Activated T-helper 1 cell treated with anti-CD3 and anti-CD28 coated beads, Interleukin-12 subunit alpha, Interleukin-12 subunit beta, Interleukin-2, Interleukin-4 antibody, amounts not matched to agents 30 ng/mL and 10 ng/mL and 1 ng/mL, durations not matched to agents 14 hours and 24 hours and 36 hours (primary cell): ENCODE data around the gene GABRG3. TPM values are rescaled to one million over a fixed set of nuclear protein-coding genes. Genes with fewer than 3 reads are reported as not detected.

ENCODE experiments used
- DNase-seq: peaks from one replicate; pipeline ENCODE4 v3.0.0; 2021; ENCODE audit warnings: low spot score
- H3K27ac Mint-ChIP-seq: one replicate; pipeline ENCODE4 v1.8.0; 2021; ENCODE audit warnings: mild to moderate bottlenecking, mixed read lengths
- H3K27me3 Mint-ChIP-seq: one replicate; pipeline ENCODE4 v1.8.0; 2022; ENCODE audit warnings: mild to moderate bottlenecking, moderate library complexity, mixed read lengths; ENCODE audit not compliant: insufficient read depth
- H3K36me3 Mint-ChIP-seq: one replicate; pipeline ENCODE4 v1.8.0; 2021; ENCODE audit warnings: low read depth, mixed read lengths
- H3K4me1 Mint-ChIP-seq: one replicate; pipeline ENCODE4 v1.8.0; 2021; ENCODE audit warnings: low read depth, mixed read lengths
- H3K4me3 Mint-ChIP-seq: one replicate; pipeline ENCODE4 v1.8.0; 2021; ENCODE audit warnings: mild to moderate bottlenecking, moderate library complexity, mixed read lengths
- H3K9me3 Mint-ChIP-seq: one replicate; pipeline ENCODE4 v1.8.0; 2021; ENCODE audit warnings: mixed read lengths
- intact Hi-C: fragments of 100-400 bp; cut with micrococcal nuclease; formaldehyde crosslinking; loops from one replicate; pipeline ENCODE4 v1.15.1; 2024
- total RNA-seq: library from RNA; stranded (reverse); gene quantifications from 2 replicates; pipeline ENCODE4 v1.2.3, GENCODE V29; 2022

The GABRG3 gene
- total RNA-seq: not detected in 2 replicates

- Mint-ChIP-seq H3K36me3 (no peaks in the 10 kb centered on the region), H3K27me3 (peaks cover 10% of the 10 kb centered on the region), H3K4me3 (no peak within 1 kb of the TSS), H3K4me1 (no peaks in the 10 kb centered on the region), H3K27ac (no peak within 1 kb of the TSS), H3K9me3 (no peaks in the 10 kb centered on the region)
- intact Hi-C loops: no loop called here
- DNase-seq: no peak
Observed at GRCh38 chr15:26970712-26971210, at the start of gene GABRG3. GABRG3 (plus strand) TSS chr15:26971181.

- H3K9me3 Mint-ChIP-seq: no peaks in the 10 kb centered on the region
- no peak for DNase-seq
- no peaks in the 10 kb centered on the region for H3K36me3 Mint-ChIP-seq
- H3K27ac Mint-ChIP-seq: no peak overlapping the region
- no peaks in the 10 kb centered on the region for H3K4me1 Mint-ChIP-seq
- intact Hi-C loops: no loop called here
- no peaks in the 10 kb centered on the region for H3K27me3 Mint-ChIP-seq
- no peak overlapping the region for H3K4me3 Mint-ChIP-seq
Observed at GRCh38 chr15:26921433-26921832, 49.5 kb upstream of the GABRG3 start.

- H3K27ac Mint-ChIP-seq: no peak overlapping the region
- no peaks in the 10 kb centered on the region for H3K27me3 Mint-ChIP-seq
- H3K9me3 Mint-ChIP-seq: peaks cover 4% of the 10 kb centered on the region
- H3K36me3 Mint-ChIP-seq: no peaks in the 10 kb centered on the region
- no peak for DNase-seq
- H3K4me3 Mint-ChIP-seq: no peak overlapping the region
- no peaks in the 10 kb centered on the region for H3K4me1 Mint-ChIP-seq
- intact Hi-C loops: no loop called here
Observed at GRCh38 chr15:26926081-26926480, 44.9 kb upstream of the GABRG3 start.

- no peak for DNase-seq
- Mint-ChIP-seq H3K27ac (no peak overlapping the region), H3K9me3 (peaks cover 11% of the 10 kb centered on the region), H3K36me3 (no peaks in the 10 kb centered on the region), H3K27me3 (no peaks in the 10 kb centered on the region), H3K4me3 (no peak overlapping the region), H3K4me1 (no peaks in the 10 kb centered on the region)
- intact Hi-C loops: no loop called here
Observed at GRCh38 chr15:26928051-26928450, 42.9 kb upstream of the GABRG3 start.

GRCh38 chr15:26929588-26929987 is 41.4 kb upstream of the GABRG3 start:
- no peaks in the 10 kb centered on the region for H3K4me1 Mint-ChIP-seq
- H3K27ac Mint-ChIP-seq: no peak overlapping the region
- no peaks in the 10 kb centered on the region for H3K36me3 Mint-ChIP-seq

GRCh38 chr15:26934848-26935247 is 36.1 kb upstream of the GABRG3 start:
- intact Hi-C loops: no loop called here
- H3K27ac Mint-ChIP-seq: no peak overlapping the region
- no peaks in the 10 kb centered on the region for H3K4me1 Mint-ChIP-seq
- H3K4me3 Mint-ChIP-seq: no peak overlapping the region
- H3K27me3 Mint-ChIP-seq: no peaks in the 10 kb centered on the region
- no peak for DNase-seq
- peaks cover 26% of the 10 kb centered on the region for H3K9me3 Mint-ChIP-seq
- no peaks in the 10 kb centered on the region for H3K36me3 Mint-ChIP-seq

More at GRCh38 chr15:26929588-26929987, 41.4 kb upstream of the GABRG3 start:
- intact Hi-C loops: no loop called here
- no peak overlapping the region for H3K4me3 Mint-ChIP-seq
- H3K27me3 Mint-ChIP-seq: no peaks in the 10 kb centered on the region
- DNase-seq: no peak
- H3K9me3 Mint-ChIP-seq: peaks cover 16% of the 10 kb centered on the region

- H3K4me1 Mint-ChIP-seq: no peaks in the 10 kb centered on the region
- intact Hi-C loops: no loop called here
- no peaks in the 10 kb centered on the region for H3K27me3 Mint-ChIP-seq
- H3K9me3 Mint-ChIP-seq: peaks cover 23% of the 10 kb centered on the region
- DNase-seq: no peak
- no peaks in the 10 kb centered on the region for H3K36me3 Mint-ChIP-seq
- no peak overlapping the region for H3K27ac Mint-ChIP-seq
- H3K4me3 Mint-ChIP-seq: no peak overlapping the region
Observed at GRCh38 chr15:26935322-26935721, 35.7 kb upstream of the GABRG3 start.

GRCh38 chr15:26936502-26936901 is 34.5 kb upstream of the GABRG3 start:
- H3K36me3 Mint-ChIP-seq: no peaks in the 10 kb centered on the region
- no peak overlapping the region for H3K27ac Mint-ChIP-seq
- no peaks in the 10 kb centered on the region for H3K27me3 Mint-ChIP-seq
- DNase-seq: no peak
- H3K4me1 Mint-ChIP-seq: no peaks in the 10 kb centered on the region
- no peak overlapping the region for H3K4me3 Mint-ChIP-seq
- intact Hi-C loops: no loop called here
- H3K9me3 Mint-ChIP-seq: peaks cover 21% of the 10 kb centered on the region

GRCh38 chr15:26937134-26937533 is 33.8 kb upstream of the GABRG3 start:
- intact Hi-C loops: no loop called here
- DNase-seq: no peak
- H3K4me3 Mint-ChIP-seq: no peak overlapping the region
- no peaks in the 10 kb centered on the region for H3K4me1 Mint-ChIP-seq
- no peaks in the 10 kb centered on the region for H3K27me3 Mint-ChIP-seq
- H3K9me3 Mint-ChIP-seq: peaks cover 17% of the 10 kb centered on the region
- no peaks in the 10 kb centered on the region for H3K36me3 Mint-ChIP-seq
- no peak overlapping the region for H3K27ac Mint-ChIP-seq

- Mint-ChIP-seq H3K4me1 (no peaks in the 10 kb centered on the region), H3K27ac (no peak overlapping the region), H3K27me3 (no peaks in the 10 kb centered on the region), H3K9me3 (peaks cover 20% of the 10 kb centered on the region), H3K4me3 (no peak overlapping the region), H3K36me3 (no peaks in the 10 kb centered on the region)
- intact Hi-C loops: no loop called here
- no peak for DNase-seq
Observed at GRCh38 chr15:26939398-26939797, 31.6 kb upstream of the GABRG3 start.

- H3K27ac Mint-ChIP-seq: no peak overlapping the region
- no peaks in the 10 kb centered on the region for H3K36me3 Mint-ChIP-seq
- H3K4me1 Mint-ChIP-seq: no peaks in the 10 kb centered on the region
- H3K27me3 Mint-ChIP-seq: no peaks in the 10 kb centered on the region
- H3K4me3 Mint-ChIP-seq: no peak overlapping the region
- intact Hi-C loops: no loop called here
- H3K9me3 Mint-ChIP-seq: peaks cover 10% of the 10 kb centered on the region
- DNase-seq: no peak
Observed at GRCh38 chr15:26941489-26941888, 29.5 kb upstream of the GABRG3 start.

GRCh38 chr15:26943866-26944265 is 27.1 kb upstream of the GABRG3 start:
- Mint-ChIP-seq H3K4me3 (no peak overlapping the region), H3K27ac (no peak overlapping the region), H3K9me3 (peaks cover 10% of the 10 kb centered on the region), H3K36me3 (no peaks in the 10 kb centered on the region), H3K4me1 (no peaks in the 10 kb centered on the region), H3K27me3 (no peaks in the 10 kb centered on the region)
- DNase-seq: no peak
- intact Hi-C loops: no loop called here

- no peak overlapping the region for H3K4me3 Mint-ChIP-seq
- H3K36me3 Mint-ChIP-seq: no peaks in the 10 kb centered on the region
- peaks cover 10% of the 10 kb centered on the region for H3K9me3 Mint-ChIP-seq
- no peak overlapping the region for H3K27ac Mint-ChIP-seq
- H3K27me3 Mint-ChIP-seq: no peaks in the 10 kb centered on the region
- intact Hi-C loops: no loop called here
- no peak for DNase-seq
- H3K4me1 Mint-ChIP-seq: no peaks in the 10 kb centered on the region
Observed at GRCh38 chr15:26945046-26945445, 25.9 kb upstream of the GABRG3 start.

- Mint-ChIP-seq H3K36me3 (no peaks in the 10 kb centered on the region), H3K27ac (no peak overlapping the region), H3K4me1 (no peaks in the 10 kb centered on the region)
Observed at GRCh38 chr15:26950001-26950400, 21.0 kb upstream of the GABRG3 start.

More at GRCh38 chr15:26950001-26950400, 21.0 kb upstream of the GABRG3 start:
- Mint-ChIP-seq H3K9me3 (peaks cover 4% of the 10 kb centered on the region), H3K27me3 (no peaks in the 10 kb centered on the region), H3K4me3 (no peak overlapping the region)
- no peak for DNase-seq
- intact Hi-C loops: no loop called here
